ENCODE data around the gene PRICKLE4.

DNA sequence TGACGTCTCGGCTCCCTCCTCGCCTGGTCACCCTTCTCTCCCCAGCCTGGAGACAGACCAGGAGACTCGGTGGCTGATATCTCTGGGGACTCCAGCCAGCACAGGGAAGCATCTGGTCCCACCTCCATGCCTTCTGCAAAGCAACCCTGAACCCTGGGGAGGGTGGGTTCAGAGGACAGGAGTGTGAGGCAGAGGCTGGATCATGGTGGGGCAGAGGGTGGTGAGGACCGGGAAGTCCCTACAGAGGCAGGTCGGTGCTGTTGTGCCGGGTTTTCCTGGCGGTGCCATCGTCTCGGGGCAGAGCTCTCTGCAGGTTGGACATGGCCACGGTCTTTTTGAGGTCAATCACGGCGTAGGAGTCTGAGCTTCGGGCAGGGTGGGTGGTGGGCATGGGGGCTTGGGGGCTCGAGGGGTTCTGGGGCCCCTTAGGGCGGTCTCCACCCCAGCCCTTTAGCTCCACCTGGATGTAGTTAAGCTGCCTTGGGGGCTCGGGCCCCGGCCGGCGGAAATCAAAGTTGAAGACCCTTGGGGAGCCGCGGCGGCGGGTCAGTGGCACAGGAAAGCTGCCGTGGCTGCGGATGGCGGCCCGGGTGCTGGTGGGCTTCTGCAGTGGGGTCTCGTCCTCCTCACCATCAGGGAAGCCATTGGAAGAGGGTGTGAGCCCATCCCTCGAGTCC is 10.1 kb upstream of the PRICKLE4 start:
- TF ChIP-seq, protein P1, sequence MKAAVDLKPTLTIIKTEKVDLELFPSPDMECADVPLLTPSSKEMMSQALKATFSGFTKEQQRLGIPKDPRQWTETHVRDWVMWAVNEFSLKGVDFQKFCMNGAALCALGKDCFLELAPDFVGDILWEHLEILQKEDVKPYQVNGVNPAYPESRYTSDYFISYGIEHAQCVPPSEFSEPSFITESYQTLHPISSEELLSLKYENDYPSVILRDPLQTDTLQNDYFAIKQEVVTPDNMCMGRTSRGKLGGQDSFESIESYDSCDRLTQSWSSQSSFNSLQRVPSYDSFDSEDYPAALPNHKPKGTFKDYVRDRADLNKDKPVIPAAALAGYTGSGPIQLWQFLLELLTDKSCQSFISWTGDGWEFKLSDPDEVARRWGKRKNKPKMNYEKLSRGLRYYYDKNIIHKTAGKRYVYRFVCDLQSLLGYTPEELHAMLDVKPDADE (IDR thresholded peaks at IDR 0.05) = no peak
- TF ChIP-seq POLR2AphosphoS5 (IDR thresholded peaks at IDR 0.05; ENCODE audit: low read depth) (no peak), EZH2 (IDR thresholded peaks at IDR 0.05; ENCODE audit: low read depth, unreplicated experiment) (no peak), EZH2phosphoT487 (IDR thresholded peaks at IDR 0.05; ENCODE audit: unreplicated experiment) (no peak), NANOG (IDR thresholded peaks at IDR 0.05; ENCODE audit: borderline replicate concordance) (no peak), ZNF114 (CRISPR knock-in tag; IDR thresholded peaks at IDR 0.05) (no peak), ZNF331 (CRISPR knock-in tag; IDR thresholded peaks at IDR 0.05; ENCODE audit: low read depth) (no peak), CREB1 (CRISPR knock-in tag; IDR thresholded peaks at IDR 0.05; ENCODE audit: low read depth) (no peak), JUNB (IDR thresholded peaks at IDR 0.05; ENCODE audit: unreplicated experiment) (no peak), STAT1 (IDR thresholded peaks at IDR 0.05; ENCODE audit: unreplicated experiment) (no peak)
- TF ChIP-seq, protein P2, sequence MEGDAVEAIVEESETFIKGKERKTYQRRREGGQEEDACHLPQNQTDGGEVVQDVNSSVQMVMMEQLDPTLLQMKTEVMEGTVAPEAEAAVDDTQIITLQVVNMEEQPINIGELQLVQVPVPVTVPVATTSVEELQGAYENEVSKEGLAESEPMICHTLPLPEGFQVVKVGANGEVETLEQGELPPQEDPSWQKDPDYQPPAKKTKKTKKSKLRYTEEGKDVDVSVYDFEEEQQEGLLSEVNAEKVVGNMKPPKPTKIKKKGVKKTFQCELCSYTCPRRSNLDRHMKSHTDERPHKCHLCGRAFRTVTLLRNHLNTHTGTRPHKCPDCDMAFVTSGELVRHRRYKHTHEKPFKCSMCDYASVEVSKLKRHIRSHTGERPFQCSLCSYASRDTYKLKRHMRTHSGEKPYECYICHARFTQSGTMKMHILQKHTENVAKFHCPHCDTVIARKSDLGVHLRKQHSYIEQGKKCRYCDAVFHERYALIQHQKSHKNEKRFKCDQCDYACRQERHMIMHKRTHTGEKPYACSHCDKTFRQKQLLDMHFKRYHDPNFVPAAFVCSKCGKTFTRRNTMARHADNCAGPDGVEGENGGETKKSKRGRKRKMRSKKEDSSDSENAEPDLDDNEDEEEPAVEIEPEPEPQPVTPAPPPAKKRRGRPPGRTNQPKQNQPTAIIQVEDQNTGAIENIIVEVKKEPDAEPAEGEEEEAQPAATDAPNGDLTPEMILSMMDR (conservative IDR thresholded peaks at IDR 0.05; ENCODE audit: low read depth in 2 of 2) = no peak
- TF ChIP-seq, protein P3, sequence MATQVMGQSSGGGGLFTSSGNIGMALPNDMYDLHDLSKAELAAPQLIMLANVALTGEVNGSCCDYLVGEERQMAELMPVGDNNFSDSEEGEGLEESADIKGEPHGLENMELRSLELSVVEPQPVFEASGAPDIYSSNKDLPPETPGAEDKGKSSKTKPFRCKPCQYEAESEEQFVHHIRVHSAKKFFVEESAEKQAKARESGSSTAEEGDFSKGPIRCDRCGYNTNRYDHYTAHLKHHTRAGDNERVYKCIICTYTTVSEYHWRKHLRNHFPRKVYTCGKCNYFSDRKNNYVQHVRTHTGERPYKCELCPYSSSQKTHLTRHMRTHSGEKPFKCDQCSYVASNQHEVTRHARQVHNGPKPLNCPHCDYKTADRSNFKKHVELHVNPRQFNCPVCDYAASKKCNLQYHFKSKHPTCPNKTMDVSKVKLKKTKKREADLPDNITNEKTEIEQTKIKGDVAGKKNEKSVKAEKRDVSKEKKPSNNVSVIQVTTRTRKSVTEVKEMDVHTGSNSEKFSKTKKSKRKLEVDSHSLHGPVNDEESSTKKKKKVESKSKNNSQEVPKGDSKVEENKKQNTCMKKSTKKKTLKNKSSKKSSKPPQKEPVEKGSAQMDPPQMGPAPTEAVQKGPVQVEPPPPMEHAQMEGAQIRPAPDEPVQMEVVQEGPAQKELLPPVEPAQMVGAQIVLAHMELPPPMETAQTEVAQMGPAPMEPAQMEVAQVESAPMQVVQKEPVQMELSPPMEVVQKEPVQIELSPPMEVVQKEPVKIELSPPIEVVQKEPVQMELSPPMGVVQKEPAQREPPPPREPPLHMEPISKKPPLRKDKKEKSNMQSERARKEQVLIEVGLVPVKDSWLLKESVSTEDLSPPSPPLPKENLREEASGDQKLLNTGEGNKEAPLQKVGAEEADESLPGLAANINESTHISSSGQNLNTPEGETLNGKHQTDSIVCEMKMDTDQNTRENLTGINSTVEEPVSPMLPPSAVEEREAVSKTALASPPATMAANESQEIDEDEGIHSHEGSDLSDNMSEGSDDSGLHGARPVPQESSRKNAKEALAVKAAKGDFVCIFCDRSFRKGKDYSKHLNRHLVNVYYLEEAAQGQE (IDR thresholded peaks at IDR 0.05; ENCODE audit: unreplicated experiment) = no peak
- TF ChIP-seq, protein P4, sequence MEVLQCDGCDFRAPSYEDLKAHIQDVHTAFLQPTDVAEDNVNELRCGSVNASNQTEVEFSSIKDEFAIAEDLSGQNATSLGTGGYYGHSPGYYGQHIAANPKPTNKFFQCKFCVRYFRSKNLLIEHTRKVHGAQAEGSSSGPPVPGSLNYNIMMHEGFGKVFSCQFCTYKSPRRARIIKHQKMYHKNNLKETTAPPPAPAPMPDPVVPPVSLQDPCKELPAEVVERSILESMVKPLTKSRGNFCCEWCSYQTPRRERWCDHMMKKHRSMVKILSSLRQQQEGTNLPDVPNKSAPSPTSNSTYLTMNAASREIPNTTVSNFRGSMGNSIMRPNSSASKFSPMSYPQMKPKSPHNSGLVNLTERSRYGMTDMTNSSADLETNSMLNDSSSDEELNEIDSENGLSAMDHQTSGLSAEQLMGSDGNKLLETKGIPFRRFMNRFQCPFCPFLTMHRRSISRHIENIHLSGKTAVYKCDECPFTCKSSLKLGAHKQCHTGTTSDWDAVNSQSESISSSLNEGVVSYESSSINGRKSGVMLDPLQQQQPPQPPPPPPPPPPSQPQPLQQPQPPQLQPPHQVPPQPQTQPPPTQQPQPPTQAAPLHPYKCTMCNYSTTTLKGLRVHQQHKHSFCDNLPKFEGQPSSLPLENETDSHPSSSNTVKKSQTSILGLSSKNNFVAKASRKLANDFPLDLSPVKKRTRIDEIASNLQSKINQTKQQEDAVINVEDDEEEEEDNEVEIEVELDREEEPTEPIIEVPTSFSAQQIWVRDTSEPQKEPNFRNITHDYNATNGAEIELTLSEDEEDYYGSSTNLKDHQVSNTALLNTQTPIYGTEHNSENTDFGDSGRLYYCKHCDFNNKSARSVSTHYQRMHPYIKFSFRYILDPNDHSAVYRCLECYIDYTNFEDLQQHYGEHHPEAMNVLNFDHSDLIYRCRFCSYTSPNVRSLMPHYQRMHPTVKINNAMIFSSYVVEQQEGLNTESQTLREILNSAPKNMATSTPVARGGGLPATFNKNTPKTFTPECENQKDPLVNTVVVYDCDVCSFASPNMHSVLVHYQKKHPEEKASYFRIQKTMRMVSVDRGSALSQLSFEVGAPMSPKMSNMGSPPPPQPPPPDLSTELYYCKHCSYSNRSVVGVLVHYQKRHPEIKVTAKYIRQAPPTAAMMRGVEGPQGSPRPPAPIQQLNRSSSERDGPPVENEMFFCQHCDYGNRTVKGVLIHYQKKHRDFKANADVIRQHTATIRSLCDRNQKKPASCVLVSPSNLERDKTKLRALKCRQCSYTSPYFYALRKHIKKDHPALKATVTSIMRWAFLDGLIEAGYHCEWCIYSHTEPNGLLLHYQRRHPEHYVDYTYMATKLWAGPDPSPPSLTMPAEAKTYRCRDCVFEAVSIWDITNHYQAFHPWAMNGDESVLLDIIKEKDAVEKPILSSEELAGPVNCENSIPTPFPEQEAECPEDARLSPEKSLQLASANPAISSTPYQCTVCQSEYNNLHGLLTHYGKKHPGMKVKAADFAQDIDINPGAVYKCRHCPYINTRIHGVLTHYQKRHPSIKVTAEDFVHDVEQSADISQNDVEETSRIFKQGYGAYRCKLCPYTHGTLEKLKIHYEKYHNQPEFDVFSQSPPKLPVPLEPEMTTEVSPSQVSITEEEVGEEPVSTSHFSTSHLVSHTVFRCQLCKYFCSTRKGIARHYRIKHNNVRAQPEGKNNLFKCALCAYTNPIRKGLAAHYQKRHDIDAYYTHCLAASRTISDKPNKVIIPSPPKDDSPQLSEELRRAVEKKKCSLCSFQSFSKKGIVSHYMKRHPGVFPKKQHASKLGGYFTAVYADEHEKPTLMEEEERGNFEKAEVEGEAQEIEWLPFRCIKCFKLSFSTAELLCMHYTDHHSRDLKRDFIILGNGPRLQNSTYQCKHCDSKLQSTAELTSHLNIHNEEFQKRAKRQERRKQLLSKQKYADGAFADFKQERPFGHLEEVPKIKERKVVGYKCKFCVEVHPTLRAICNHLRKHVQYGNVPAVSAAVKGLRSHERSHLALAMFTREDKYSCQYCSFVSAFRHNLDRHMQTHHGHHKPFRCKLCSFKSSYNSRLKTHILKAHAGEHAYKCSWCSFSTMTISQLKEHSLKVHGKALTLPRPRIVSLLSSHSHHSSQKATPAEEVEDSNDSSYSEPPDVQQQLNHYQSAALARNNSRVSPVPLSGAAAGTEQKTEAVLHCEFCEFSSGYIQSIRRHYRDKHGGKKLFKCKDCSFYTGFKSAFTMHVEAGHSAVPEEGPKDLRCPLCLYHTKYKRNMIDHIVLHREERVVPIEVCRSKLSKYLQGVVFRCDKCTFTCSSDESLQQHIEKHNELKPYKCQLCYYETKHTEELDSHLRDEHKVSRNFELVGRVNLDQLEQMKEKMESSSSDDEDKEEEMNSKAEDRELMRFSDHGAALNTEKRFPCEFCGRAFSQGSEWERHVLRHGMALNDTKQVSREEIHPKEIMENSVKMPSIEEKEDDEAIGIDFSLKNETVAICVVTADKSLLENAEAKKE (CRISPR knock-in tag; IDR thresholded peaks at IDR 0.05) = no peak

Measured in GM23338 (cell line).